Thymus (tissue), 11 donors: ENCODE measurements around the gene FMN2. TPM values are rescaled to one million over a fixed set of nuclear protein-coding genes. Genes with fewer than 3 reads are reported as not detected.
"Not testable (repeated sequence)": the region's sequence is repeated elsewhere in the genome, so short reads cannot be mapped to it uniquely, and the experiment has no call there.

Source experiments
- DNase-seq, 9 donors: peaks; one replicate each; pipeline ENCODE4 v3.0.0-alpha.2; 2013; ENCODE audit warnings: low spot score in 9 of 9, low read depth in 6 of 9, missing footprints in 1 of 9
- H3K27ac ChIP-seq, 2 donors: one replicate each; pipeline ENCODE4 v1.5.1; 2013; ENCODE audit warnings: control low read depth in 1 of 2, low read depth in 1 of 2, low read length in 1 of 2, mild to moderate bottlenecking in 1 of 2, moderate library complexity in 1 of 2
- H3K27me3 ChIP-seq, 2 donors: one replicate each; pipeline ENCODE4 v1.5.1; 2013; ENCODE audit warnings: low read length in 1 of 2; ENCODE audit not compliant: control insufficient read depth in 2 of 2, insufficient read depth in 1 of 2
- H3K36me3 ChIP-seq, 2 donors: one replicate each; pipeline ENCODE4 v1.5.1; 2013; ENCODE audit warnings: low read length in 1 of 2, mild to moderate bottlenecking in 1 of 2, moderate library complexity in 1 of 2; ENCODE audit not compliant: control insufficient read depth in 2 of 2, insufficient read depth in 2 of 2
- H3K4me1 ChIP-seq, 2 donors: one replicate each; pipeline ENCODE4 v1.5.1; 2013; ENCODE audit warnings: low read length in 2 of 2; ENCODE audit not compliant: control insufficient read depth in 2 of 2, insufficient read depth in 2 of 2
- H3K4me3 ChIP-seq, 2 donors: one replicate each; pipeline ENCODE4 v1.5.1; 2013; ENCODE audit warnings: low read length in 2 of 2, control low read depth in 1 of 2, mild to moderate bottlenecking in 1 of 2
- H3K9me3 ChIP-seq, 2 donors: one replicate each; pipeline ENCODE4 v1.5.1; 2013; ENCODE audit warnings: low read length in 1 of 2, mild to moderate bottlenecking in 1 of 2; ENCODE audit not compliant: control insufficient read depth in 2 of 2, insufficient read depth in 1 of 2
- WGBS: extraction: QIAGEN DNeasy Blood & Tissue Kit; methylation state at CpG from one replicate; pipeline ENCODE4 v1.1.7; 2013; 5-methylcytosine and 5-hydroxymethylcytosine counted together
- polyA plus RNA-seq: library from polyadenylated mRNA; stranded (reverse); fragments of 200-250 nt; gene quantifications from one replicate; pipeline ENCODE4 v1.2.3, GENCODE V29; 2013
- total RNA-seq: library from RNA; stranded (reverse); fragments of 120-200 nt; gene quantifications from one replicate; pipeline ENCODE4 v1.2.4, GENCODE V29; 2013
- donor health status: healthy.

FMN2 gene
- total and polyA plus RNA-seq, 2 donors: 0.14 to 0.24 TPM

DNA sequence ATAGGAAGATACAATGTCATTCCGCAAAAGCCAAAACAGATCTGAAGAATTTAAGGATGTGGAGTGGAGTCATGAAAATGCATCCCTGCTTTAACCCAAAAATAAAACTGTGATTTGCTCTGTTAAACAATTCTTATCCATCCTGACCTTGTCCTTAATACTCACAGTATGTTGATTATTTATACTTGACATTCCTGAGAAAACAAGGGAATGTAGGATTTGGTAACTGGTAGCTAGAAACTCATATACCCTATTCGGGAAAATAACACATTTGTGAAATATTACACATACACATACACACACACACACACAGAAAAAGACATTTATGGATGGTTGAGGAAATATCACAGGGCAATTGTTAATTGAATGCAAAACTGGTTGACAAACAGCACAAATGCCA lies 80.2 kb downstream of the FMN2 start:
- Histone ChIP-seq H3K4me3 (no peak overlapping the region), H3K36me3 (no peaks in the 10 kb centered on the region), H3K9me3 (no peaks in the 10 kb centered on the region), H3K27me3 (no peaks in the 10 kb centered on the region), H3K4me1 (no peaks in the 10 kb centered on the region), H3K27ac (no peak overlapping the region)
- DNase-seq: no peak
- 91% methylated on average over 2 of the region's 2 CpGs for WGBS

GRCh38 chr1:240173836-240174235 lies 82.2 kb downstream of the FMN2 start:
- no peak overlapping the region for H3K27ac ChIP-seq
- 82% methylated on average over 1 of the region's 1 CpG for WGBS
- no peaks in the 10 kb centered on the region for H3K27me3 ChIP-seq

GRCh38 chr1:240174734-240175133 lies 83.1 kb downstream of the FMN2 start:
- Histone ChIP-seq H3K27me3 (no peaks in the 10 kb centered on the region), H3K4me1 (no peaks in the 10 kb centered on the region), H3K4me3 (no peak overlapping the region), H3K27ac (no peak overlapping the region), H3K36me3 (no peaks in the 10 kb centered on the region), H3K9me3 (no peaks in the 10 kb centered on the region)
- 65% methylated on average over 4 of the region's 4 CpGs for WGBS
- no peak for DNase-seq

More at GRCh38 chr1:240173836-240174235, 82.2 kb downstream of the FMN2 start:
- no peaks in the 10 kb centered on the region for H3K36me3 ChIP-seq
- H3K9me3 ChIP-seq: no peaks in the 10 kb centered on the region
- no peaks in the 10 kb centered on the region for H3K4me1 ChIP-seq
- DNase-seq: no peak
- no peak overlapping the region for H3K4me3 ChIP-seq

GRCh38 chr1:240178366-240178765 lies 86.7 kb downstream of the FMN2 start:
- H3K36me3 ChIP-seq: no peaks in the 10 kb centered on the region
- 90% methylated on average over 5 of the region's 5 CpGs for WGBS
- H3K9me3 ChIP-seq: no peaks in the 10 kb centered on the region
- no peak for DNase-seq
- H3K27me3 ChIP-seq: no peaks in the 10 kb centered on the region
- H3K27ac ChIP-seq: no peak overlapping the region
- no peaks in the 10 kb centered on the region for H3K4me1 ChIP-seq
- H3K4me3 ChIP-seq: no peak overlapping the region

GRCh38 chr1:240184682-240185081 lies 93.0 kb downstream of the FMN2 start:
- not testable (repeated sequence) for DNase-seq, H3K36me3 ChIP-seq, H3K4me3 ChIP-seq, H3K27me3 ChIP-seq, H3K27ac ChIP-seq, H3K9me3 ChIP-seq, H3K4me1 ChIP-seq
- 89% methylated on average over 5 of the region's 5 CpGs for WGBS

DNA sequence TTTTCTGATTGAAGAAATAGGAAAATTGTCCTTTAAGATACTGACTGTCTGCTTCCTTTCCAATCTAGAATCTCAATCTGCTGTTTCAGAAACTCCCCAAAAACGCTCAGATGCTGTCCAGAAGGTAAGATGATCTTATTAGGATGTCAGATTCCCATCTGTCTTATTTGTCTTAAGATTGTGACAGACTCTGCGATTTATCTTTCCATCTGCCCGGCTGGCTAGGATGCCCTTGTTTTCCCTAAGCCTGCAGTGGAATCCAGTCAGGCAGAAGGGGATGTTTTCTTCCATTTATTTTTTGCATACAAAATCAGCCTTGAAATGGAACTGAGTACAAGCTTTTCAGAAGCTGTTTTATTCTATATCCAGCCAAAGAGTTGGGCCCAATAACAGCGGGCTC lies 96.5 kb downstream of the FMN2 start:
- Histone ChIP-seq H3K4me3 (no peak overlapping the region), H3K4me1 (no peaks in the 10 kb centered on the region), H3K27ac (no peak overlapping the region), H3K27me3 (no peaks in the 10 kb centered on the region), H3K9me3 (no peaks in the 10 kb centered on the region), H3K36me3 (no peaks in the 10 kb centered on the region)
- no peak for DNase-seq
- 78% methylated on average over 4 of the region's 4 CpGs for WGBS

GRCh38 chr1:240189386-240189989 lies 97.8 kb downstream of the FMN2 start:
- WGBS: 36% methylated on average over 6 of the region's 6 CpGs
- Histone ChIP-seq H3K36me3 (no peaks in the 10 kb centered on the region), H3K27ac (no peak overlapping the region), H3K4me3 (no peak overlapping the region), H3K27me3 (no peaks in the 10 kb centered on the region), H3K9me3 (no peaks in the 10 kb centered on the region), H3K4me1 (no peaks in the 10 kb centered on the region)
- DNase-seq: peak in 6 of 9 donors; percentile 4 to 42 (median 18)

DNA sequence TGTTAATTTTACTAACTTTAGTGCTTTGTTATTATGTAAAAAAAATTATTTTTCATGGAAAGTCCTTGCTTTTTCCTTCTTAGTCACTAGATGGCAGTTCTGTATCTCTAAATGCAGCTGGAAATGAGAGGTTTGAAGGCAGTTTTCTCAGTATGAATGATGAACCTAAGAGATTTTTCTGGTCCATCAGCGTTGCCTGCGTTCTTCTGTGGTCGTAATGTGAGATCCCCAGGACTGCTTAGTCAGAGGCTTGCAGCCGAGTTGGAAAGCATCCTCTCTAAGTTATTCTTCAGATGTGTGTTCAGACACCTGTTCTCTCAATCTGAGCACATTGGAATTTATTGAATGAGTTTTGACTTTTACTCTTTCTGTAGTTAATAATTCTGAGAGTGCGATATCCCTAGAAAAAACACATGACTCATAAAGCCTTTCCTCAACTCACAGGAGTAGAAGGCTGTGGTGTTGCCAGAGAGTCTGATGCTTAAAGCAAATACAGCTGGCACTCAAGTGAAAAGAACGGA lies 99.3 kb downstream of the FMN2 start:
- no peak overlapping the region for H3K4me3 ChIP-seq
- 47% methylated on average over 6 of the region's 6 CpGs for WGBS
- no peaks in the 10 kb centered on the region for H3K27me3 ChIP-seq
- DNase-seq: peak in 1 of 9 donors; percentile 3
- H3K9me3 ChIP-seq: no peaks in the 10 kb centered on the region
- H3K27ac ChIP-seq: no peak overlapping the region
- no peaks in the 10 kb centered on the region for H3K4me1 ChIP-seq
- no peaks in the 10 kb centered on the region for H3K36me3 ChIP-seq

DNA sequence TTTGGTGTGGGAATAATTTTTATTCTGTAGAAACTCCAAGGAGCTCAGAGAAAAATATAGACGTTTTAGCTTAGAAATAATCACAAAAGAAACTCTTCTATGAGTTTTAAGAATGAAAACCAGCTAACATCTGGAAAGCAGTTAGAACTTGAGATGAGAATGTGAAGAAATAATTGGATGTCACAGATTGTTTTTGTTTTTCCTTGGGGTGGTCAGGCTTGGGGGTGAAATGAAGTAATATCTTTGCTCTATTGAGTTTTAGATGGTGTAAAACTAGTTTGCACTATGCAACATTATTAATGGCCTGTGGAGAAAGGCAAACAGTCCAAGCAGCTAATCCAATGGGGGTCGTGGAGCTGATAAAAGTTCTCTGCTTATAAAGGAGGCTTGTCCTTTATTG lies 101.2 kb downstream of the FMN2 start:
- Histone ChIP-seq H3K27ac (no peak overlapping the region), H3K4me1 (no peaks in the 10 kb centered on the region), H3K27me3 (no peaks in the 10 kb centered on the region), H3K4me3 (no peak overlapping the region), H3K36me3 (no peaks in the 10 kb centered on the region), H3K9me3 (no peaks in the 10 kb centered on the region)
- no peak for DNase-seq
- WGBS: 70% methylated on average over 2 of the region's 2 CpGs
